ENCODE measurements around the gene MYADML2.
"Not testable (repeated sequence)": the region's sequence is repeated elsewhere in the genome, so short reads cannot be mapped to it uniquely, and the experiment has no call there.

DNA sequence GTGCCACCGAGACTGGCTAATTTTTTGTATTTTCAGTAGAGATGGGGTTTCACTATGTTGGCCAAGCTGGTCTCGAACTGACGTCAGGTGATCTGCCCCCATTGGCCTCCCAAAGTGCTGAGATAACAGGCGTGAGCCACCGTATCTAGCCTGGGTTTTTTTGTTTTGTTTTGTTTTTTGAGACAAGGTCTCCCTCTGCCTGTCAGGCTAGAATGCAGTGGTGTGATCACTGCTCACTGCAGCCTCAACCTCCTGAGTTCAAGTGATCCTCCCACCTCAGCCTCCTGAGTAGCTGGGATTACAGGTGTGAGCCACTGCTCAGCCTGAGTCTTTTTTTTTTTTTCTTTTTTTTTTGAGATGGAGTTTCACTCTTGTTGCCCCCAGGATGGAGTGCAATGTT is 6.4 kb upstream of the MYADML2 start:
- TF ChIP-seq, protein P1, sequence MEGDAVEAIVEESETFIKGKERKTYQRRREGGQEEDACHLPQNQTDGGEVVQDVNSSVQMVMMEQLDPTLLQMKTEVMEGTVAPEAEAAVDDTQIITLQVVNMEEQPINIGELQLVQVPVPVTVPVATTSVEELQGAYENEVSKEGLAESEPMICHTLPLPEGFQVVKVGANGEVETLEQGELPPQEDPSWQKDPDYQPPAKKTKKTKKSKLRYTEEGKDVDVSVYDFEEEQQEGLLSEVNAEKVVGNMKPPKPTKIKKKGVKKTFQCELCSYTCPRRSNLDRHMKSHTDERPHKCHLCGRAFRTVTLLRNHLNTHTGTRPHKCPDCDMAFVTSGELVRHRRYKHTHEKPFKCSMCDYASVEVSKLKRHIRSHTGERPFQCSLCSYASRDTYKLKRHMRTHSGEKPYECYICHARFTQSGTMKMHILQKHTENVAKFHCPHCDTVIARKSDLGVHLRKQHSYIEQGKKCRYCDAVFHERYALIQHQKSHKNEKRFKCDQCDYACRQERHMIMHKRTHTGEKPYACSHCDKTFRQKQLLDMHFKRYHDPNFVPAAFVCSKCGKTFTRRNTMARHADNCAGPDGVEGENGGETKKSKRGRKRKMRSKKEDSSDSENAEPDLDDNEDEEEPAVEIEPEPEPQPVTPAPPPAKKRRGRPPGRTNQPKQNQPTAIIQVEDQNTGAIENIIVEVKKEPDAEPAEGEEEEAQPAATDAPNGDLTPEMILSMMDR (IDR thresholded peaks at IDR 0.05; ENCODE audit: insufficient read depth, low read length, poor library complexity, severe bottlenecking): not testable (repeated sequence)
- TF ChIP-seq EZH2phosphoT487 (conservative IDR thresholded peaks at IDR 0.05; ENCODE audit: low read length): not testable (repeated sequence)

Data from SU-DHL-6 (cell line).